Activated T-cell treated with anti-CD3 and anti-CD28 coated beads, Interleukin-2, amount 50 U/mL, for 24 hours (primary cell): ENCODE measurements around the gene FLRT1.

Source experiments
- DNase-seq: peaks from one replicate; pipeline ENCODE4 v3.0.0-alpha.2; 2020
- H3K27ac Mint-ChIP-seq: 2 replicates; pipeline ENCODE4 v1.8.0; 2020; ENCODE audit warnings: mild to moderate bottlenecking, mixed read lengths
- H3K27me3 Mint-ChIP-seq: 2 replicates; pipeline ENCODE4 v1.8.0; 2020; ENCODE audit warnings: mixed read lengths
- H3K36me3 Mint-ChIP-seq: 2 replicates; pipeline ENCODE4 v1.8.0; 2020; ENCODE audit warnings: low read depth, mixed read lengths
- H3K4me1 Mint-ChIP-seq: 2 replicates; pipeline ENCODE4 v1.8.0; 2020; ENCODE audit warnings: low read depth, mixed read lengths
- H3K4me3 Mint-ChIP-seq: 2 replicates; pipeline ENCODE4 v1.8.0; 2020; ENCODE audit warnings: mild to moderate bottlenecking, moderate library complexity, mixed read lengths
- H3K9me3 Mint-ChIP-seq: 2 replicates; pipeline ENCODE4 v1.8.0; 2020; ENCODE audit warnings: mixed read lengths

The FLRT1 gene

DNA sequence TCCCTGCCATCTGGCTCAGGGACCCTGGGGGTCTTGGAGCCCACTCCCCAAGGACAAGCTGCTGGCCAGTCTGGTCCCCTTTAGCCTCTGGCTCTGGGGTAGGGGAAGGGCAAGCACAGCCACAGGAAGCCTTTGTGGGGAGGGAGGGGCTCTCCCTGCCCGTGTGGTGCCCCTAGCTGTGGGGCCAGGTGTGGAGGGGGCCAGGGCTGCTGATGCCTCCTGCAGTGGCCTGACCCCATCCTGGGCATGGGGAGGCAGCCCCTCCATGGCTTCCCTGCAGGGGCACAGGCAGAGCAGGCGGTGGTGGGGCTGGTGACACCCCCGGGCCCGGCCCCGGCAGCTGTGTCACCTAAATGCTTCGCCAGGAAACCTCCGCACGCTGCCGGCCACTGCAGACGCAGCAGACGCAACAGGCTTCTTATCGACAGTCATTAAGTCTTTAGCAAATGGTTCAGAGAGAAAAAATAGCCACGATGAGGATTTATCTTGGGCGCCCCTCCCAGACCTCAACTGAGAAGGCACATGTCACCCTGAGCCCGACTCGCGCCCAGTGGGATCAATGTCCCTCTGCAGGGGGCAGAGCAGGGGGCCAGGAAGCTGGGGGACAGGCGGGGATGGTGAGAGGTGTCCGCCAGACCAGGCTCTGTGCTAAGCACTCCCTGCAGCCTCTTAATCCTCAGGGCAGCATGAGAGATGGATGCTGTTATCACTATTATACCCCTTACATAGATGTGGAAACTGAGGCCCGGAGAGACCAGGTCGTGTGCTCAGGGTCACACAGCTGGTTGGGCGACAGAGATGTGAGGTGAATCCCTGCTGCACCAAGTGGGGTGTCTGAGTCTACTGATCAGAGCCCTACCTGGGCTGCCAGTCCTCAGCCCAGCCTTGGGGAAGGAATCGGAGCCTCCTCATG lies 33.9 kb downstream of the FLRT1 start:
- no peaks in the 10 kb centered on the region for H3K27me3 Mint-ChIP-seq
- H3K27ac Mint-ChIP-seq = no peak overlapping the region
- no peaks in the 10 kb centered on the region for H3K36me3 Mint-ChIP-seq
- no peak for DNase-seq
- peaks cover 8% of the 10 kb centered on the region for H3K4me1 Mint-ChIP-seq
- H3K9me3 Mint-ChIP-seq = no peaks in the 10 kb centered on the region
- no peak overlapping the region for H3K4me3 Mint-ChIP-seq

DNA sequence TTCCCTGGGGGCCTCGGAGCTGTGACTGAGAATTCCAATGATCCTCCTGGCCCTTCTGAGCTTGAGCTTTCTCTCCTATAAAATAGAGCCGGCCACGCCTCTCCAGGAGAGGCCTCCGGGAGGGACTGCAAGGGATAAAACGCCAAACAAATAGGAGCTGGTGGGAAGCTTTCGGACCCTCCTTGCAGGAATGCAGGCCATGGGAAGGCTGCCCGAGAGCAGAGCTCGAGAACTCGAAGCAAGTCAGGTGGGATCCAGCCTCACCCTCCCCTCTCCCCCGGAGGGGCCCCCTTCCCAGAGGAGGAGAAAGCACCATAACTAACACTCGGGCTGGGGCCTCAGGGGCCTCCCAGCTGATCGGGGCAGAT lies 34.6 kb downstream of the FLRT1 start:
- Mint-ChIP-seq H3K9me3 (no peaks in the 10 kb centered on the region), H3K4me1 (peaks cover 8% of the 10 kb centered on the region), H3K4me3 (no peak overlapping the region), H3K27me3 (no peaks in the 10 kb centered on the region), H3K36me3 (no peaks in the 10 kb centered on the region), H3K27ac (no peak overlapping the region)
- DNase-seq = no peak

DNA sequence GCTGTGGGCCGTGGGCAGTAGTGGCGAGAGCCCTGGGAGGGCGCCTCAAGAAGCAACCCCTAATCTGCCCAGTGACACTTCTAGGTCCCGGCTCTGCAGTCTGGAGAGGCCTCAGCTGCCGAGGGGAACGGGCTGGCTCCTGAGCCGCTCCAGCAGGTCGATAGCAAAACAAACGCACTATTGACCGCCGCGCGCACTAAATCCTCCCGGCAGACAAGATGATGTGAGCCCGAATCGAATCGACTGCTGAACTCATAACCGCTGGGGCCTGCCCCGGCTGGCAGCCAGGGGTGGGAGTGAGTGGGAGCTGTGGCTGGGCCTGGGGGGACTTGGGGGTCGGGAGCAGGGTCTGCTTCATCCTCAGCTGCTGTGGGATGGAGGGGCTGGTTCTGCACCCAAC lies 36.1 kb downstream of the FLRT1 start:
- H3K27me3 Mint-ChIP-seq = no peaks in the 10 kb centered on the region
- DNase-seq = no peak
- H3K27ac Mint-ChIP-seq = no peak overlapping the region
- H3K36me3 Mint-ChIP-seq = no peaks in the 10 kb centered on the region
- no peaks in the 10 kb centered on the region for H3K9me3 Mint-ChIP-seq
- H3K4me1 Mint-ChIP-seq = peaks cover 8% of the 10 kb centered on the region
- H3K4me3 Mint-ChIP-seq = no peak overlapping the region

DNA sequence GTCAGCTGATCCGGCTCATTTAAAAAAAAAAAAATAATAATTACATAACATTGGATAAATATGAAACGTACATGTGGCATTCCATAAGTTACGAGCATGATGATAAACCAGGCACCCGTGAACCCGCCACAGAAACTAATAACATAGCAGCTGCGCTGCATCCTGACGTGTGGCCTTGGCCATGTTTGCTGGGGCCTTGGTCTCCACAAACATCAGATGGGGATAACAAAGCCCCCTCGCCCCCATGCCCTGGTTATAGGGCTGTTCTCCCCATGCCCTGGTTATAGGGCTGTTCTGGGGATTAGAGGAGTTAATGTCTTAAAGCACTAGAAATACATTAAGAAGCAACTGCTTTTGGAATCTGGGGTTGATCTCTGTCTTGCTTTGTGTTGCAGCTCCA lies 36.7 kb downstream of the FLRT1 start:
- H3K9me3 Mint-ChIP-seq = no peaks in the 10 kb centered on the region
- no peak for DNase-seq
- no peak overlapping the region for H3K4me3 Mint-ChIP-seq
- H3K27ac Mint-ChIP-seq = no peak overlapping the region
- H3K4me1 Mint-ChIP-seq = peaks cover 8% of the 10 kb centered on the region
- no peaks in the 10 kb centered on the region for H3K36me3 Mint-ChIP-seq
- H3K27me3 Mint-ChIP-seq = no peaks in the 10 kb centered on the region

DNA sequence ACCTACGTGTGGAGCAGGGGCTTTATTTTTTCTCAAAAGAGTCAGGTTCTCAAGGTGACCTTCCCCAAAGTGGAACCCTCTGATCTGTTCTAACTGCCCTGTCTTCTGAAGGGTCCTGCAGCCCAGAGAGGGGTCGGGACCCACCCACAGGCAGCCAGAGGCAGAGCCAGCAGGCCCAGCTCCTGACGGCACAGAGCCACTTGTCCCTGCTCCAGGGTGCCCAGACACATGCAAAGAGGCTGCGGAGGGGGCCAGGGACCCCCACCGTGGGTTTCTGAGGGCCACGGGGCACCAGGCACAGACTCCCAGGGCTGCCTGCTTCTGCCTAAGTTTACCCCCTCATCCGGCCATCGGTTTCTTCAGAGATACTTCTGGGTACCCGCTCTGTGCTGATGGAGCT lies 37.1 kb downstream of the FLRT1 start:
- no peaks in the 10 kb centered on the region for H3K36me3 Mint-ChIP-seq
- peaks cover 6% of the 10 kb centered on the region for H3K4me1 Mint-ChIP-seq
- H3K27me3 Mint-ChIP-seq = no peaks in the 10 kb centered on the region
- DNase-seq = no peak
- H3K9me3 Mint-ChIP-seq = no peaks in the 10 kb centered on the region
- H3K4me3 Mint-ChIP-seq = no peak overlapping the region
- H3K27ac Mint-ChIP-seq = no peak overlapping the region

DNA sequence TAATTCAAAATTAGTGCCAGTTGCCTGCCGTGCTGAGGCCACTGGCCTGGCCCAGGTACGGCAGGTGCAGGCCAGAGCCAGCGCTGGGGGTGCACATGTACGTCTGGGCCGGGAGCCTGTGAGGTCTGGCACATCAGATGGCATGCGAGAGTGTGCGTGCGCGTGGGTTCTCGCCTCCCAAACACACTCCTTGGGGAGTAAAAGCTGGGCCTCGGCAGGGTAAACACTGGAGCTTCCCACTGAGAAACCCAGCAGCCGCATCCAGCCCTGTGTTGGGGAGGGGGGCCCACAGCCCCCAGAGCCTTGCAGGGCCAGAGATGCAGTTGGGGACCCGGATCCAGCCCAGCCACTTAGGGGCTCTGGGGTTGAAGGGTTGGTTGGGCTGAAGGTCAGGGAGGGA lies 37.8 kb downstream of the FLRT1 start:
- Mint-ChIP-seq H3K27ac (no peak overlapping the region), H3K4me1 (peaks cover 4% of the 10 kb centered on the region), H3K9me3 (no peaks in the 10 kb centered on the region), H3K27me3 (no peaks in the 10 kb centered on the region), H3K36me3 (no peaks in the 10 kb centered on the region), H3K4me3 (no peak overlapping the region)
- DNase-seq = no peak

DNA sequence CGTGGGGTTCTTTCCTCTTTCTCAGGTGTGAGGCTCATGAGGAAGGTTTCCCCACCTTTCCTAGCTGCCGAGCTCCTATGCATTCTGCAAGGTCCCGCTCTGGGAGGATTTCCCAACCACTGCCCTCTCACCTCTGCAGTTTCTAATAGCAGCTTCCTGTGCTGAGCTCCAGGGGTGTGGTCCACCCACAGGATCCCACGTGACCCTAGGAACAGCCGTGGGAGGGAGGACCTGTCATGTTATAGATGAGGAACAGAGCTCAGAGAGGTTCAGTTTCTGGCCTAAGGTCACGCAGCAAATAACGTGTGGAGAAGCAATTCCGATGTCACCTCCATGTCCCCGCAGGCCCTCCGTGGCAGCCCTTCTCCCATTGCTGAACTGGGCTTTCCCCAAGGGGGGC lies 38.5 kb downstream of the FLRT1 start:
- Mint-ChIP-seq H3K36me3 (no peaks in the 10 kb centered on the region), H3K27ac (no peak overlapping the region), H3K4me1 (peaks cover 4% of the 10 kb centered on the region), H3K9me3 (no peaks in the 10 kb centered on the region), H3K4me3 (no peak overlapping the region), H3K27me3 (no peaks in the 10 kb centered on the region)
- DNase-seq = no peak

DNA sequence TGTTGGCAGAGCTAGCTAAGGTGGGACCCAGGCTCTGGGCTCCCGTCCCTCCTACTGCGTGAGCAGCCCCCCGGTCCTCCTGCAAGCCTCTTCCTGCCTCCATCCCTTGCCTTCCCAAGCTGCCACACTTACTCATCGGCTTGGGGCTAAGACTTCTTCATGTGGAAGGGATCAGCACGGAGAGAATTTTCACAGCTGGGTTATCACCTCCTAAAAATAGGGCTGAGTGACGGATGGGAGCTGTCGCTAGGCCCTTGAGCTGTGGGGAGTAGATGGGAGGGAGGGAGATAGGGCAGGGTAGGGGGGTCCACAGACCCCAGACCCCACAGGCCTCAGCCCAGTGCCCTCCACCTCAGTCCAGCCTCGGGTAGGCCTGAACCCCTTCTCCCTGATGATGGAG lies 41.0 kb downstream of the FLRT1 start:
- H3K27me3 Mint-ChIP-seq = no peaks in the 10 kb centered on the region
- no peaks in the 10 kb centered on the region for H3K9me3 Mint-ChIP-seq
- no peak overlapping the region for H3K4me3 Mint-ChIP-seq
- peaks cover 4% of the 10 kb centered on the region for H3K4me1 Mint-ChIP-seq
- no peaks in the 10 kb centered on the region for H3K36me3 Mint-ChIP-seq
- no peak overlapping the region for H3K27ac Mint-ChIP-seq
- no peak for DNase-seq

DNA sequence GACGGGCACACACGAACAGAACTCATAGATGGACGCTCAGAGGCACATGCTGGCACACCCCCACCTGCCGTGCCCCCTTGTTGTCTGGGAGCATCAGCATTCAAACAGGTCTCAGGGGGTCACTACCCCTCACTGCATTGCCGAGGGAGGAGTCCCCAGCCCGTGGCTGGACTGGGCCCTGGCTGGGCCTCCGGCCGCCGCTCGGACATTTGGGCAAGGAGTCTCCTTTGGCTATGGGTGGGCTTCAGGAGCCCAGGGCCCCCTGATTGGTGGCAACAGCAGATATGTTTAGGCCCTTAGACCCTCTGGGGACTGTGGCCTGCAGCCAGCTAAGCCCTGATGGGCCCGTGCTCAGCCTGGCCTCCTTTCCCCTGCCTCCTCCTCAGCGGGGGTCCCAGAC lies 41.9 kb downstream of the FLRT1 start:
- Mint-ChIP-seq H3K9me3 (no peaks in the 10 kb centered on the region), H3K4me1 (peaks cover 4% of the 10 kb centered on the region), H3K4me3 (no peak overlapping the region), H3K27ac (no peak overlapping the region), H3K27me3 (no peaks in the 10 kb centered on the region), H3K36me3 (no peaks in the 10 kb centered on the region)
- no peak for DNase-seq

DNA sequence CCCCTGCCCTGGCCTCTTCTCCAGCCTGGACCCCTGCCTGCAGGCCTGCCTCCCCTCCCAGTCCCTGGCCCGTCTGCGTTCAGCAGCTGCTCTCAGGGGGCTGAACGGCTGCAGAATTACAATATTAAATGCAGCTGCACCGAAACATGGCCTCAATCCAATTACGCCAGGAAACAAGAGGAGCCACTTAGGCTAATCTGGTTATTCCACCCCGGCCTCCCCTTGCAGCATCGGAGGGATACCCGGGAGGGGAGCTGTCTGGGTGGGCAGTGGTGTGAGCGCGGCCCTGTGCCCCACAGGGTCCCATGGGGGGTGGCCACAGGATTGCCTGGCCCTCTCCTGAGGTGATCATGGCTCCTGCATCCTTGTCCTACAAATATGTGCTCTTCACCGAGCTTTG lies 42.6 kb downstream of the FLRT1 start:
- Mint-ChIP-seq H3K4me3 (no peak overlapping the region), H3K36me3 (no peaks in the 10 kb centered on the region), H3K9me3 (no peaks in the 10 kb centered on the region), H3K27ac (no peak overlapping the region), H3K4me1 (peaks cover 4% of the 10 kb centered on the region), H3K27me3 (no peaks in the 10 kb centered on the region)
- DNase-seq = no peak

DNA sequence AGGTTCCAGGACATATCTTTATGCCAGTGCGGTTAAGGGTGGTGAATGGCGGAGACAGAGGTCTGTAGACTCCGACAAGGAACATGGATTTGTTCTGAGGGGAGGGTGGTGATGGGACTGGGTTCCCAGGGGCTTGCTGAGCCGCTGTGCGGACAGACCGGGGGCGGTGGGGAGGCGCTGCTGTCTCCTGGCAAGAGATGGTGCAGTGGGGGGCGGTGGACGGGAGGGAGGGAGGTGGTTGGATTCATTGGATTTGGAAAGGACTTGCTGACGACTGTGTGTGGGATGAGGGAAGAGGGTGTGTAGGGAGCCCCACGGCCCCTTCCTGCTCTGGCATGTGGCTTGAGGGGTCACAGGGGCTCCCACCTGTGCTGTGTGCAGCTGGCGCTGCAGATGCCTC lies 43.2 kb downstream of the FLRT1 start:
- Mint-ChIP-seq H3K4me3 (no peak overlapping the region), H3K36me3 (no peaks in the 10 kb centered on the region), H3K27me3 (no peaks in the 10 kb centered on the region), H3K4me1 (peaks cover 4% of the 10 kb centered on the region), H3K9me3 (no peaks in the 10 kb centered on the region), H3K27ac (no peak overlapping the region)
- DNase-seq = no peak

DNA sequence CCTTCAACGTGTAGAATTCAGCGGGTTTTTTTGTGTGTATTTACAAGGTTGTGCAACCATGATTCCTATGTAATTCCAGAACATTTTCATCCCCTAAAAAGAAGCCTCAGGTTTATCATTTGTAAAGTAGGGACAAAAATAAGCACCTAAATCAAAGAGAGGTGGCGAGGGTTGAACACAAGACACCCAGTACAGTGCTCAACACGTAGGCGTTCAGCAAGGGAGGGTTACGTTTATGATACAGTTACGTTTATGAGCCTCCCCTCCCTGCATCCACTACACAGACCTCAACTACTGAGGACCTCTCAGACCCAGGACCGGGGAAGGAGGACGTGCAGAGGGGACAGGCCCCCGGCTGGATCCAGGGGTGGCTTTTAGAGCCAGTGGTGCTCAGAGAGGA lies 44.7 kb downstream of the FLRT1 start:
- Mint-ChIP-seq H3K27me3 (no peaks in the 10 kb centered on the region), H3K36me3 (no peaks in the 10 kb centered on the region), H3K9me3 (no peaks in the 10 kb centered on the region), H3K4me3 (no peak overlapping the region), H3K27ac (no peak overlapping the region), H3K4me1 (no peaks in the 10 kb centered on the region)
- no peak for DNase-seq

DNA sequence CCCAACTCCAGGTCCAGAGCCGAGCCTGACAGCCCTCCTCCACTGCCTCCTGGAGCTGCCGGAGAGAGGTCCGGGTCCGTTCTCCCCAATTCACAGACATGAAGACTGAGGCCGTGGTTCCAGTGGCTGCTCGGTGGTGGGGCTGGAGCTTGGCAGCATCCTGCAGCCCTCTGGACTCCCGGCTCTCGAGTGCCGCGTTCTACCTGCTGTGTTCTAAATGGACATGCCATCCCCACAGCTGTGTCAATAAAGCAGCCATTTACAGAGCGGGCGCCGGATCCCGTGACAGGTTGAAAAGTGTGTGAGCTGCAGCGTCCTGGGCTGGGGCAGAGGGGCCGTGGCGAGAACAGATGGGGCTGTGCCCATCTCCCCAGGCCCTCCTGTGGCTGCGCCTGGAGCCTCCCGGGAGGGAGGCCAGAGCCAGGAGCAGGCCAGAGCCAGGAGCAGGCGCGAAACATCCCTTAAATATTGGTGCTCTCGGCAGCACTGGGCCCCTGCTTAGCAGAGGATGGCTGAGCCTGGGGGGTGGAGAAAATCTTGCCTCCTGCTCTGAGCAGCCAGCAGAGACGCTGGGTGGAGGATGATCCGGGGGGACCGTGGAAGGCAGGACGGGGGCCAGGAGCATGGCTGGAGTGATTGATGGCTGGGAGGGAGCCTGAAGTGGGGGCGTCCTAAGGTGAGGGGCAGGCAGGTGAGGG lies 46.2 kb downstream of the FLRT1 start:
- Mint-ChIP-seq H3K4me1 (no peaks in the 10 kb centered on the region), H3K9me3 (no peaks in the 10 kb centered on the region), H3K27ac (no peak overlapping the region), H3K27me3 (no peaks in the 10 kb centered on the region), H3K36me3 (no peaks in the 10 kb centered on the region), H3K4me3 (no peak overlapping the region)
- DNase-seq = no peak

DNA sequence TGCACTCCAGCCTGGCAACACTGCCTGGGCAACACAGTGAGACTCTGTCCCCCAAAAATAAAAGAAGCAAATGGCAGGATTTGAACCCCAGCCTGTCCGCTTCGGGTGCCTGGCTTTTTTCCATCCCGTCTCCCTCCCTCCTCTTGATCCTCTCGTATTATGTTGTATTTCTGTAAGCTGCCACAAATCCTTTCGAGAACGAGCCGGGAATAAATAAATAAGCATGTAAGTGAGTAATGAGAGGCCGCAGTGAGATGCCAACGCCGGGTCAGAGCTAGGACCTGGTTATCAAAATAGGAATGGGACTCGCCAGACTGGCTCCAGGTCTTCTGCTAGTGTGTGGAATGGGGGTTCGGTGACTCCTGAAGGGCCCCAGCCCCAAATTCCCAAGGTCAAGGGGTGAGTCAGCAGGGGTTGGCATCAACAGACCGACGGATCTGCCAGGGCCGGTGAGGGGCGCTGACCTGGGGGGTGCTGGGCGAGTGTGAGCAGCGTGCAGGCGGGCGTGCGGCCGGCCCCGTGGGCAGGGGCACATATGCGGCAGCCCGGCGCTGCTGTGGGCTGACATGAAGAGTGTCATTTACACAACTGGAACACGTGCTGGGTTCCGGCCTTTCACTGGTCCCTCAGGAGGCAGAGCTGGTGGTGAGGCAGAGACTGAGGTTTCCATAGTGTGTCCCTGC lies 47.8 kb downstream of the FLRT1 start:
- DNase-seq = no peak
- no peaks in the 10 kb centered on the region for H3K4me1 Mint-ChIP-seq
- no peak overlapping the region for H3K27ac Mint-ChIP-seq
- no peak overlapping the region for H3K4me3 Mint-ChIP-seq
- no peaks in the 10 kb centered on the region for H3K9me3 Mint-ChIP-seq
- no peaks in the 10 kb centered on the region for H3K36me3 Mint-ChIP-seq
- no peaks in the 10 kb centered on the region for H3K27me3 Mint-ChIP-seq
